Endothelial cell of umbilical vein (primary cell): ENCODE data around the gene DENND2A. TPM values are rescaled to one million over a fixed set of nuclear protein-coding genes. Genes with fewer than 3 reads are reported as not detected.

Source experiments
- BruUV-seq: library from RNA; stranded (reverse); fragments of 400-500 nt; replicated peaks from 2 replicates; lab custom pipeline; 2021; lab: Mats Ljungman, UMichigan
- CTCF ChIA-PET: fragments of 300-600, 350-600 bp; sonication (Branson Sonifier 250); formaldehyde crosslinking; loops from one replicate; lab custom pipeline; 2021; ENCODE audit warnings: antibody characterized with exemption, inconsistent platforms; lab: Charles Lee
- POLR2A ChIA-PET: fragments of 300-600, 350-600 bp; sonication (Branson Sonifier 250); formaldehyde crosslinking; loops from one replicate; lab custom pipeline; 2021; ENCODE audit warnings: antibody characterized with exemption, inconsistent platforms; lab: Charles Lee
- DNase-seq: peaks from one replicate; pipeline ENCODE4 v3.0.0-alpha.2; 2011; ENCODE audit warnings: low read depth, low spot score
- FAIRE-seq: peaks from 2 replicates; lab custom pipeline; 2011; peaks lifted over from hg19 to GRCh38; lab: Jason Lieb, UNC
- H2AFZ ChIP-seq: 2 replicates; pipeline ENCODE4 v1.6.0; 2012; ENCODE audit warnings: low read depth, low read length, control low read depth, inconsistent platforms
- H3K27ac ChIP-seq: 2 replicates; pipeline ENCODE4 v1.5.1; 2011; ENCODE audit warnings: low read depth, mild to moderate bottlenecking, control low read depth, low read length, moderate library complexity; ENCODE audit not compliant: insufficient read depth
- H3K27me3 ChIP-seq, 2 experiments: 2 replicates each; pipeline versions ENCODE4 v1.6.0 to v1.6.1; 2011; ENCODE audit warnings: low read length in 2 of 2, mixed read lengths in 1 of 2; ENCODE audit not compliant: control insufficient read depth in 2 of 2, insufficient read depth in 2 of 2
- H3K36me3 ChIP-seq, 2 experiments: 2 replicates in 1 of 2; 3 replicates in 1 of 2; pipeline ENCODE4 v1.5.1; 2011; ENCODE audit warnings: low read length in 2 of 2, mild to moderate bottlenecking in 1 of 2, moderate library complexity in 1 of 2; ENCODE audit not compliant: control insufficient read depth in 2 of 2, insufficient read depth in 2 of 2; ENCODE audit errors: extremely low read depth in 1 of 2
- H3K4me1 ChIP-seq: 3 replicates; pipeline ENCODE4 v1.5.1; 2011; ENCODE audit warnings: mild to moderate bottlenecking, low read length; ENCODE audit not compliant: control insufficient read depth, insufficient read depth; ENCODE audit errors: extremely low read depth
- H3K4me2 ChIP-seq: 2 replicates; pipeline ENCODE4 v1.6.1; 2011; ENCODE audit warnings: low read length, control low read depth, mixed read lengths; ENCODE audit not compliant: insufficient read depth
- H3K4me3 ChIP-seq, 3 experiments: fragments of 200-600 bp in 1 of 3; sonication (generic), shearing (Covaris generic) in 1 of 3; replicated peaks in 1 of 3; 2 replicates each; pipeline ENCODE4 v1.5.1; 2011 to 2016; ENCODE audit warnings: control low read depth in 3 of 3, low read length in 3 of 3, mild to moderate bottlenecking in 2 of 3, inconsistent platforms in 1 of 3, low read depth in 1 of 3, moderate library complexity in 1 of 3; ENCODE audit not compliant: insufficient read depth in 1 of 3
- H3K79me2 ChIP-seq: 2 replicates; pipeline ENCODE4 v1.6.0; 2012; ENCODE audit warnings: low read length, inconsistent platforms; ENCODE audit not compliant: control insufficient read depth, insufficient read depth
- H3K9ac ChIP-seq: replicated peaks from 2 replicates; pipeline ENCODE3; 2011; ENCODE audit warnings: low read length, control low read depth; ENCODE audit not compliant: insufficient read depth; ENCODE audit errors: extremely low read depth
- H3K9me1 ChIP-seq: replicated peaks from 3 replicates; pipeline ENCODE4 v1.6.0; 2011; ENCODE audit warnings: mild to moderate bottlenecking, low read length; ENCODE audit not compliant: control insufficient read depth, insufficient read depth; ENCODE audit errors: extremely low read depth
- H3K9me3 ChIP-seq: replicated peaks from 2 replicates; pipeline ENCODE4 v1.5.1; 2012; ENCODE audit warnings: low read length, inconsistent platforms; ENCODE audit not compliant: control insufficient read depth, insufficient read depth
- H4K20me1 ChIP-seq: replicated peaks from 2 replicates; pipeline ENCODE3; 2011; ENCODE audit warnings: mild to moderate bottlenecking, low read length; ENCODE audit not compliant: control insufficient read depth, insufficient read depth; ENCODE audit errors: extremely low read depth
- EZH2 ChIP-seq: IDR thresholded peaks from 2 replicates; pipeline ENCODE4 v1.6.1; 2012; ENCODE audit warnings: borderline replicate concordance, low read depth, mild to moderate bottlenecking, moderate library complexity, low read length, inconsistent platforms; ENCODE audit not compliant: severe bottlenecking
- FOS ChIP-seq: IDR thresholded peaks from 2 replicates; pipeline ENCODE4 v1.6.1; 2011; ENCODE audit warnings: mild to moderate bottlenecking, low read length, moderate library complexity, borderline replicate concordance; ENCODE audit not compliant: insufficient read depth
- GATA2 ChIP-seq: IDR thresholded peaks from 2 replicates; pipeline ENCODE4 v1.7.0; 2011; ENCODE audit warnings: low read depth, mild to moderate bottlenecking, moderate library complexity, mixed read lengths, low read length; ENCODE audit not compliant: insufficient read length, insufficient read depth
- JUN ChIP-seq: IDR thresholded peaks from 2 replicates; pipeline ENCODE4 v1.6.1; 2011; ENCODE audit warnings: borderline replicate concordance, low read depth; ENCODE audit not compliant: insufficient read length, insufficient read depth
- MYC ChIP-seq: IDR thresholded peaks from one replicate; pipeline ENCODE4 v1.6.1; 2011; ENCODE audit warnings: mild to moderate bottlenecking, low read depth, low read length
- POLR2A ChIP-seq: IDR thresholded peaks from 2 replicates; pipeline ENCODE4 v1.6.1; 2012; ENCODE audit warnings: low read depth, mild to moderate bottlenecking, control low read depth, low read length
- POLR2AphosphoS5 ChIP-seq: IDR thresholded peaks from 2 replicates; pipeline ENCODE4 v1.6.1; 2012; ENCODE audit warnings: low read depth, mild to moderate bottlenecking, control low read depth, low read length, moderate library complexity; ENCODE audit not compliant: insufficient read depth
- dilution Hi-C: fragments of 300-500 bp; cut with MboI; formaldehyde crosslinking; loops from one replicate; pipeline ENCODE4 v1.15.0; 2019; ENCODE audit warnings: low sequenced_read_pairs; ENCODE audit not compliant: extremely low pct_ligation_motif_present
- intact Hi-C: fragments of 100-400 bp; cut with micrococcal nuclease; formaldehyde crosslinking; loops from one replicate; pipeline ENCODE4 v1.10.0; 2022
- polyA plus RNA-seq, 4 experiments: library from polyadenylated mRNA; depleted of rRNA in 3 of 4; stranded (reverse) in 3 of 4; unstranded in 1 of 4; fragments of >200 nt; gene quantifications; 2 replicates each; pipeline versions ENCODE4 v1.2.1 to v1.2.3, GENCODE V29; 2011 to 2012; ENCODE audit warnings: missing spikeins in 1 of 4
- total RNA-seq: library from RNA; stranded (reverse); gene quantifications from 2 replicates; pipeline ENCODE4 v1.2.3, GENCODE V29; 2021
- TF ChIP-seq, protein P1 (sequence below): IDR thresholded peaks from 2 replicates; pipeline ENCODE4 v1.6.1; 2011; ENCODE audit not compliant: insufficient read depth, insufficient read length
- TF ChIP-seq, protein P2 (sequence below), 2 donors: IDR thresholded peaks; 1 replicate in 1 of 2; 2 replicates in 1 of 2; pipeline ENCODE4 v1.5.1; 2011; ENCODE audit warnings: low read length in 2 of 2, mild to moderate bottlenecking in 2 of 2, moderate library complexity in 2 of 2, control low read depth in 1 of 2, inconsistent platforms in 1 of 2, low read depth in 1 of 2; ENCODE audit not compliant: insufficient read depth in 1 of 2; ENCODE audit errors: extremely low read depth in 1 of 2

DENND2A gene
- total and polyA plus RNA-seq, 2 donors (not counting 3 experiments of a cell fraction or from before 2014, with no cell fraction given) = 0.33 TPM; not detected in 1

DNA sequence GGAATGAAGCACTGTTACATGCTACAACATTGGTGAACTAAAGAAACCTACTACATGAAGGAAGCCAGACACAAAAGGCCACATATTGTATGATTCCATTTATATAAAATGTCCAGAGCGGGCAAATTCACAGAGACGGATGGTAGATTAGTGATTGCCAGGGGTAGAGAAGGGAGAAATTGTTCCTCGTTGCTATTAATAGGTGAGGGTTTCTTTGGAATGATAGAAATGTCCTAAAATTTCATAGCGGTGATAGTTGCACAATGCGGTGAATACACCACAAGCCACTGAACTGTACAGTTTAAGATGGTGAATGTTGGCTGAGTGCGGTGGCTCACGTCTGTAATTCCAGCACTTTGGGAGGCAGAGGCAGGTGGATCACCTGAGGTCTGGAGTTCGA is 29.0 kb downstream of the DENND2A start:
- TF ChIP-seq, protein P1, sequence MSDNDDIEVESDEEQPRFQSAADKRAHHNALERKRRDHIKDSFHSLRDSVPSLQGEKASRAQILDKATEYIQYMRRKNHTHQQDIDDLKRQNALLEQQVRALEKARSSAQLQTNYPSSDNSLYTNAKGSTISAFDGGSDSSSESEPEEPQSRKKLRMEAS = no peak
- no peak for TF ChIP-seq POLR2A
- TF ChIP-seq GATA2 = no peak
- no peak overlapping the region for H3K27ac ChIP-seq
- DNase-seq (no peak), FAIRE-seq (no peak)
- no peaks in the 10 kb centered on the region for H3K4me1 ChIP-seq
- H3K9me1 ChIP-seq = no peaks in the 10 kb centered on the region
- H4K20me1 ChIP-seq = no peaks in the 10 kb centered on the region
- CTCF ChIA-PET = no interaction called here
- BruUV-seq = no TSS peak
- H3K79me2 ChIP-seq = no peaks in the 10 kb centered on the region
- H2AFZ ChIP-seq = no peak overlapping the region
- no peak overlapping the region for H3K4me3 ChIP-seq
- intact Hi-C loops = no loop called here
- H3K27me3 ChIP-seq = no peaks in the 10 kb centered on the region
- H3K9me3 ChIP-seq = no peaks in the 10 kb centered on the region
- POLR2A ChIA-PET = no interaction called here
- H3K36me3 ChIP-seq = no peaks in the 10 kb centered on the region
- dilution Hi-C loops = no loop called here
- no peak overlapping the region for H3K4me2 ChIP-seq
- no peak overlapping the region for H3K9ac ChIP-seq

DNA sequence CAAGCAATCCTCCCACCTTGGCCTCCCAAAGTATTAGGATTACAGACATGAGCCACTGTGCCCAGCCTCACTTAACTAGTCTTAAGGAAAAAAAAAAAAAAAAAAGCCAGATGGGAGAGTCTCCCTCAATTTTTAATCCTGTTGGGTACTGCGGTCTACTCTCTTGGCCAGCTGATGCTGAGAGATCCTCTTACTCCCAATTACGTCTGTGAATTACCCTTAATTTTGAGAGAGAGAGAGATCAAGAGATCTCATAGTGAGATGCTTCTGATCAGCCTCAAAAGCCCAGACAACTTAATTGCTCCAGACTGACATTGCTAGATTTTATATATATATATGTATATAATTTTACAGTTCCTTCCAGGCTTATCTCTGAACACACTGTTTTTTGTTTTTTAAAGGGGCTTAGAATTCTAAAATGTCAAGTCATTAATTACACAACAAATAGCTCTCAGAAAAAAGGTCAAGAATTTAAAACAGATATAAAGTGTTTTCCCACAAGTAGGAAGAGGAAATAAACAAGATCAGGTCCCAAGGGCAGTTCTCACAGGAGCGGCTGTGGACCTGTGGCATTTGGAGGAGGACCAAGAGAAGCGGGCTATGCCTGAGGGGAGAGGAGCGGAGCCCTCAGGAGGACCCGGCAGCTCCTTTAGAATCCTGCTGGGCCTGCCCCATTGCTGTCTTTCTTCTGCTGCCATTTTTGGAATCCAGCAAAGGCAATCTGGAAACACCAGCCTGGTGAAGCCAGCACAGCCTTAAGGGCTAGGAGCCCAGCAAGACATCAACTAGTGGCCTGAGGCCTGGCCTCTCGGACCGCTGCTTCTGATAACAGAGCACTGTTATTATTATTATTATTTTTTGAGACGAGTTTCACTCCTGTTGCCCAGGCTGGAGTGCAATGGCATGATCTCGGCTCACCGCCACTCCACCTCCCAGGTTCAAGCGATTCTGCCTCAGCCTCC is 30.1 kb downstream of the DENND2A start:
- TF ChIP-seq GATA2 (no peak), FOS (no peak), EZH2 (no peak), POLR2AphosphoS5 (no peak), JUN (no peak), POLR2A (no peak), MYC (no peak)
- TF ChIP-seq, protein P2, sequence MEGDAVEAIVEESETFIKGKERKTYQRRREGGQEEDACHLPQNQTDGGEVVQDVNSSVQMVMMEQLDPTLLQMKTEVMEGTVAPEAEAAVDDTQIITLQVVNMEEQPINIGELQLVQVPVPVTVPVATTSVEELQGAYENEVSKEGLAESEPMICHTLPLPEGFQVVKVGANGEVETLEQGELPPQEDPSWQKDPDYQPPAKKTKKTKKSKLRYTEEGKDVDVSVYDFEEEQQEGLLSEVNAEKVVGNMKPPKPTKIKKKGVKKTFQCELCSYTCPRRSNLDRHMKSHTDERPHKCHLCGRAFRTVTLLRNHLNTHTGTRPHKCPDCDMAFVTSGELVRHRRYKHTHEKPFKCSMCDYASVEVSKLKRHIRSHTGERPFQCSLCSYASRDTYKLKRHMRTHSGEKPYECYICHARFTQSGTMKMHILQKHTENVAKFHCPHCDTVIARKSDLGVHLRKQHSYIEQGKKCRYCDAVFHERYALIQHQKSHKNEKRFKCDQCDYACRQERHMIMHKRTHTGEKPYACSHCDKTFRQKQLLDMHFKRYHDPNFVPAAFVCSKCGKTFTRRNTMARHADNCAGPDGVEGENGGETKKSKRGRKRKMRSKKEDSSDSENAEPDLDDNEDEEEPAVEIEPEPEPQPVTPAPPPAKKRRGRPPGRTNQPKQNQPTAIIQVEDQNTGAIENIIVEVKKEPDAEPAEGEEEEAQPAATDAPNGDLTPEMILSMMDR (IDR thresholded peaks at IDR 0.05; ENCODE audit: extremely low read depth in 1 of 2, insufficient read depth in 1 of 2, low read depth in 1 of 2, low read length in 2 of 2) = no peak
- TF ChIP-seq, protein P1 = no peak
- POLR2A ChIA-PET = no interaction called here
- H3K27me3 ChIP-seq = no peaks in the 10 kb centered on the region
- H3K4me1 ChIP-seq = no peaks in the 10 kb centered on the region
- CTCF ChIA-PET = interaction anchor here (0.7 kb wide), 1 partner anchor 200 kb away, joined by 3 read pairs; no protein-coding TSS in a partner anchor
- FAIRE-seq (no peak), DNase-seq (no peak)
- no peak overlapping the region for H3K27ac ChIP-seq
- H3K79me2 ChIP-seq = no peaks in the 10 kb centered on the region
- no peak overlapping the region for H3K9ac ChIP-seq
- BruUV-seq = no TSS peak
- no peak overlapping the region for H3K4me3 ChIP-seq
- dilution Hi-C loops = no loop called here
- H3K9me3 ChIP-seq = no peaks in the 10 kb centered on the region
- intact Hi-C loops = no loop called here
- no peaks in the 10 kb centered on the region for H3K9me1 ChIP-seq
- H4K20me1 ChIP-seq = no peaks in the 10 kb centered on the region
- no peaks in the 10 kb centered on the region for H3K36me3 ChIP-seq
- H3K4me2 ChIP-seq = no peak overlapping the region
- no peak overlapping the region for H2AFZ ChIP-seq
